RCC 7860 (cell line): ENCODE measurements around the gene ZNF664.
"Not testable (repeated sequence)": the region's sequence is repeated elsewhere in the genome, so short reads cannot be mapped to it uniquely, and the experiment has no call there.

ENCODE experiments used
- DNase-seq: peaks from one replicate; pipeline ENCODE4 v3.0.0-alpha.2; 2015; ENCODE audit warnings: low spot score
- FAIRE-seq: peaks from 2 replicates; lab custom pipeline; 2012; peaks lifted over from hg19 to GRCh38; lab: Jason Lieb, UNC

Gene ZNF664

GRCh38 chr12:123941000-123941399, 32.0 kb upstream of the ZNF664 start:
- FAIRE-seq (no peak), DNase-seq (no peak)

DNA sequence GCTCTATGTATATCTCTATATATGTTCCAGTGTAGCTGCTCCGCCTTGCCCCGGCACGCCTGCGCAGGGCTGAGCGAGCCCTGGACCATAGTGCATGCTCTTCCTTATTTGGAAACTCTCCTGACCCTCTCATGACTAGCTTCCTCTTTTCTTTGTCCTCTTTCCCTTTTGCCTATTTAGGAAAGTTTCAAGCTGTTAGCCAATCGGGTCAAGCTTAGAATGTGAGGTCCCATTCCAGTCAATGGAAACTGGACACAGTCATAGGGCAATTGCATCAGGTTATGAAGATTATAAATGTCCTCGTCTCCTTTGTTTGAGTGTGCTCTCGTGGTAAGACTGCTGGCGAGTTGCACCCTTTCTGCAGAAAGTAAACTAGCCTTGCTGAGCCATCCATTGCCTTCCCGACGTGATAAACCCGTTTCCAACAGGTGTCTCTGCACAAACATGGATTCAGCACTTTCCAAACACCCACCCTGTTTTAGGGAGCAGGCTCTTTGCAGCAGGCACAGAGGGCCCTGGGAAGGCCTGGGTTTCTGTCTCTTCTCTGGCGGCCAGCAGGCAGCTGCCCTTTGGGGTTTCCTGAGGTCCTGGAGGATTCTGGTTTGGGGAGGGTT, 31.3 kb upstream of the ZNF664 start:
- no peak for DNase-seq
- no peak for FAIRE-seq

DNA sequence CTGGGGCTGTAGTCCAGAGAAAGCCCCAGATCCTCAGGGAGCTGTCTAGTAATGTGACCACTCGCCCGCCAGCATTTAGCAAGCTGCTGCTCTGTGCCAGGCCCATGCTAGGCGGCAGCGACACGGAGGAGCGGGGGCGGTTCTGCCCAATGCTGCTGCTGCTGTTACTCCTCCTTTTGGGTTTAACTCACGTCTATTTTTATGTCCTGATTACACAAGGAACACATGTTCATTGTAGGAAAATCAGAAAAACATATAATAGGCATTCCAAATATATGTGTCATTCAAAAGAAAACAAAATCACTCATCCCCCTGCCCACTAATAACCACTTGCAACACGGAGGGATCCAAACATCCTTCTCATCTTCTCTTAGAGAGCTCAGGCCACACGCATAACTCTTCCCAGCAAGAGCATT, 30.8 kb upstream of the ZNF664 start:
- FAIRE-seq, result no peak
- DNase-seq, result no peak

- DNase-seq (no peak), FAIRE-seq (no peak)
Observed at GRCh38 chr12:123942911-123943648, 29.9 kb upstream of the ZNF664 start.

GRCh38 chr12:123943816-123944215, 29.2 kb upstream of the ZNF664 start:
- FAIRE-seq (no peak), DNase-seq (no peak)

GRCh38 chr12:123944696-123945095, 28.3 kb upstream of the ZNF664 start:
- no peak for DNase-seq
- no peak for FAIRE-seq

DNA sequence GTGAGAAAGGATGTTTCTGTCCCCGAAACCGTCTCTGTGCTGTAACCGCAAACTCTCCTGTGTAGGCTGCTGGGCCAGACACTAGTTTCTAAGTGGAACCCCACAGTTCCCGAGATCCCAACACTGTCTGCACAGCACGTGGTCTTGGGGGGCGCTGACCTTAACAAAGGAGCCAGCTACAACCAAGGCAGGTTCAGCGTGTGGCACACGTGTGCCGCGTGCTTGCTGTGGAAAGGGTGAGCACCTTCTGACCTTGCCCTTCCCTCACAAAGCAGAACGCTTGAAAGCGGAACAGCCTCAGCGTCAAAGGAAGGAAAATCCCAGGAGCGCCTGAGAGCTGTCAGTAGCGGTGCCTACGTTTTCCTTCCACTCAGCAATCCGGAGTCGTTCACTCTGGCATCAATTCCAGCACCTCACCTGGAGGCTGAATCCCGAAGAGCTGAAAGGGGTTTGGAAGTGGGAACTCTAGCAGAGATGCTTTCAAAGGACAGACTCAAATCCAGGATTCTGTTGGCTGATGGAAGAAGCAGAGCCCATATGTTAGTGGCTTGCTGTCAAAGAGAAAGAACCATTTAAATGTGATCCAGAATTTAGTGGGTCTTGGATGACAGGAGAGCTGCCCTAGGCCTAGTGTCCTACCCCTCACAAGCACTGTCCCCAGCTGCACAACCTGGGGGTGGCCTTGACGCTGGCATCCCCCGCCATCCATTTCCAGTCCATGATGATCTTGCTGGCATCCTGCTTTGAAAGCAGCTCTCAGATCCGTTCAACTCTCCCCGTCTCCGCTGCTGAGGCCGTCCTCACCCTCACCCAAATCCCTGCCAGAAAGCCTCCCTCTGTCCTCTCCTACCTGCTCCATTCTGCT, 27.5 kb upstream of the ZNF664 start:
- FAIRE-seq (no peak), DNase-seq (no peak)

DNA sequence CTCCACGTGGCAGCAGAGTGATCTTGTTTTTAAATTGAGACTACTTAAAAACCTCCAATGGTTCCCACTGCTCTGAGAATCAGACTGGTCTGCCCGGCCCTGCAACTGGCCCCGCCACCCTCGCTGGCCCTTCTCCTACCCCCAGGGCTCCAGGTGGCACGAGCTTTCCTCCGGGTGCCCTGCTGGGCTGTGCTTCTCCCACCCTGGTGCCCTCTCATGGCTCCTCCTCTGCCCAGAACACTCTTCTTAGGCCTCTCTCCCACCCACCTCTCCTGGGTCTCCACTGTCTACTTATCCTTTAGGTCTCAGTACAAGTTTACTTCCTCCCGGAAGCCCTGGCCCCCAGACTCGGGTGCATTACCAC, 26.9 kb upstream of the ZNF664 start:
- DNase-seq (no peak), FAIRE-seq (no peak)

DNA sequence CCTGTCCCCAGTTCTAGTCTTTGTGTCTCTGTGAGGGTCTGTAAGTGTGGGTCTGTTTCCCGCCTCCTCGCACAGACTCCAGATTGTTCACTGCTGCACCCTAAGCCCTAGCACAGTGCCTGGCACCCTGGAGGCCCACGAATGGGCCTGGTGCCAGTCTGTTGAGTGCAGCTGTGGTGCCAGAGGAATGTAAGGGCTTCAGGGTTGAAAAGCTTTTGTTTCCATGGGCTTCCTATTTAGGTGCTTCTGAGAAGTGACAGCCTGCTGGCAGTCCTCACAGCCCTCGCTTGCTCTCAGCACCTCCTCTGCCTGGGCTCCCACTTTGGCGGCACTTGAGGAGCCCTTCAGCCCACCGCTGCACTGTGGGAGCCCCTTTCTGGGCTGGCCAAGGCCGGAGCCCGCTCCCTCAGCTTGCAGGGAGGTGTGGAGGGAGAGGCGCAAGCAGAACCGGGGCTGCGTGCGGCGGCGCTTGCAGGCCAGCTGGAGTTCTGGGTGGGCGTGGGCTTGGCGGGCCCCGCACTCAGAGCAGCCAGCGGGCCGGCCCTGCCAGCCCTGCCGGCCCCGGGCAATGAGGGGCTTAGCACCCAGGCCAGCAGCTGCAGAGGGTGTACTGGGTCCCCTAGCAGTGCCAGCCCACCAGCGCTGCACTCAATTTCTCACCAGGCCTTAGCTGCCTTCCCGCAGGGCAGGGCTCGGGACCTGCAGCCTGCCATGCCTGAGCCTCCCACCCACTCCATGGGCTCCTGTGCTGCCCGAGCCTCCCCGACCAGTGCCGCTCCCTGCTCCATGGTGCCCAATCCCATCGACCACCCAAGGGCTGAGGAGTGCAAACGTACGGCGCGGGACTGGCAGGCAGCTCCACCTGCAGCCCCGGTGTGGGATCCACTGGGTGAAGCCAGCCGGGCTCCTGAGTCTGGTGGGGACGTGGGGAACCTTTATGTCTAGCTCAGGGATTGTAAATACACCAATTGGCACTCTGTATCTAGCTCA, 26.2 kb upstream of the ZNF664 start:
- FAIRE-seq, DNase-seq: not testable (repeated sequence)

DNA sequence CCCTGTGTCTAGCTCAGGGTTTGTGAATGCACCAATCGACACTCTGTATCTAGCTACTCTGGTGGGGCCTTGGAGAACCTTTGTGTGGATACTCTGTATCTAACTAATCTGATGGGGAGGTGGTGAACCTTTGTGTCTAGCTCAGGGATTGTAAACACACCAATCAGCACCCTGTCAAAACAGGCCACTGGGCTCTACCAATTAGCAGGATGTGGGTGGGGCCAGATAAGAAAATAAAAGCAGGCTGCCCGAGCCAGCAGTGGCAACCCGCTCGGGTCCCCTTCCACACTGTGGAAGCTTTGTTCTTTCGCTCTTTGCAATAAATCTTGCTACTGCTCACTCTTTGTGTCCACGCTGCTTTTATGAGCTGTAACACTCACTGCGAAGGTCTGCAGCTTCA, 25.5 kb upstream of the ZNF664 start:
- not testable (repeated sequence) for DNase-seq, FAIRE-seq

DNA sequence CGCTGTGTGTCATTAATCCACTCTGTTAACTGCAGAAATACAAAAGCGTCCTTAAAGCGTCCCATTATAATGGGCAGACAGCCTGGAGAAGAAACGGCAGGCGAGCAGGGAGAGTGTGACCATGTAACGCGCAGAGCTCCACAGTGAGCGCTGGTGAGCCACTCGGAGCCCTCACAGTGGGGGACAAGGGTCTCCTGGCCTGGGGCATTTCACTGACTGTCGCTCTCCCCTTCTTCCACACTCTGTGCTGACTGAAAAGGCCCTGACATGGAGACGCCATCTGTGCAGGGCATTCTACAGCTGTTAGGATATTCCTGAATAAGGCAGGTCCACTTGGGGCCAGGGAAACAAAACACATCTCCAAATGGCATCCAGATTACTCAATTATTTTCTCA, 24.6 kb upstream of the ZNF664 start:
- no peak for DNase-seq
- FAIRE-seq, result no peak

DNA sequence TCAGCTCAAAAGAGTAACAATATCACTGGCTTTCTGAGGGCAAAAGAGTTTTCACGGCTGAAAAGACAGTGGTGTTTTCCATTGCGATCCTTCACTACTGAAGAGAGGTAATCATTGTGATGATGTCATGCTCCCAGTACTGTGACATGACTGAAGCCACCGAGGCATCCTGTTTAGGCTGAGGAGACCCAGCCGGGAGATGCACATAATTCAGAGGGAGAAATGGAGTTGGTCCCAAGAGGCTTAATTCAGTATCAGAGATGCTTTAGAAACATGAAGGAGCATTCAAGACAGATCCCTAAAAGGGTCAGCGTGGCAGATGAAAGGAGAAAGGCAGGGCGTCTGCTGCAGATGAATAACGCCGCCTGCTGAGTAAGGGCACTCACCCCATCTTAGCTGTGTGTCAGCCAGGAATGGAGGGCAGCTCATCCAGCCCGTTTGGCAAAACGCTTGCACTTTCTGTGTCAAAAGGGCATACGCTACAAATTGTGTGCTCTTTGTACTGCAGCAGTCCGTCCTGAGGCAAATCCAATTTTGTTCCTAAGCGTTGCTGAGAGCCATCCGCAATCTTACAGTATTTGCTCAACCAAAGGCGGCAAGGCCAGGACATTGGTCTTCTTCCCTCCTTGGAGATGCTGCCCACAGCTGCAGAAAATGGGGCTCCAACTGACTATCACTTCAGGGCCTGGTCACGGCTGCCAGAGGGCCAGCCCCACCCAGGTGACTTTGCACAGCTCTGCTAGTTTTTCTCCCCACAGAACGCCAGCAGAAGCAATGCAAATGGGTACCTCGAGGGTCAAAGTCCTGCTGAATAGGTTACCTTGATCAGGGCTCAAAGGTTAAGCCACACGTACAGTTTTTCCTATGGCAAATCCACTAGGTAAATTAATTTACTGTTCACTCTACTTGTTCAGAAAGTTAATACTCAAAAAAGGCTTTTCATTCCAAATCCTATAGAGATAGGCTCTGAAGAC, 23.9 kb upstream of the ZNF664 start:
- FAIRE-seq (no peak), DNase-seq (no peak)

- FAIRE-seq (no peak), DNase-seq (no peak)
Observed at GRCh38 chr12:123949770-123950165, 23.2 kb upstream of the ZNF664 start.

DNA sequence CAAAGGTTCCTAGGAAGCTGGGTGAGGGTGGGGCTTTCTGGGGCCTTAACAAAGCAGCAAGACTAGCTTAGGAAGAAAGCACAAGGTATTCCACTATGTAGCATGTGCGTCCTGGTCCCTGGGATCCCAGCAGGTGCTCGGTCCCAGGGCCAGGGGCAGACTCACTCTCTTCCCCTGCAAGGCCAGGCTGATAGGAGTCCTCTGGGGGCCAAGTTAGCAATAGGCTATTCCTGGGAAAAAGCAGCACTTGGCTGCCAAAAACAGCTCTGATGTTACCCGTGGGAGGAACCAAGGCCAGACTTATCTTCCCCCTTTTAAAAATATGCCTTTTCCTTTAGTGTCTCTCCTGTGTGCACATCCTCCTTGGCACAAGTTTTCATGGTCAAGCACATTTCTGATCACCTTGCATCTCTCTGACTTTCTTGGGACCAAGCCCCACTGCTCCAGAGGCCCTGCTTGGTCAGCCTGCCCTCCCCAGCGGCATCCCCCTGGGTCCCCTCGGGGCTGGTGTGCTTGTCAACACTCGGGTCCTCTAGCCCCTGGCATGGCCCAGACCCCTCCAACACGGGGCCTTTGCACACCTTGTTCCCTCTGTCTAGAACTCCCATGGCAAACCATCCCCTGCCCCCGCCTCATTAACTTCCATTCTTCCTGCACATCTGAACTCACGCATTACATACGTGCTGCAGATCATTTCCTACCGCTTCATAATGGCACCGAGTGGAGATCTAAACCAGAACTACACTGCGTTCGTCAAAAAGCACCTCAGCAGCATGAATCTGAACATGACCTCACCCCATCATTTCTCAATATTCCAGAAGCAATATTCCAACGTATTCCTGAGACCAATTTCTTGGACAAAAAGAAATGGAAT, 22.3 kb upstream of the ZNF664 start:
- FAIRE-seq (no peak), DNase-seq (no peak)

GRCh38 chr12:123951467-123951866, 21.5 kb upstream of the ZNF664 start:
- DNase-seq (no peak), FAIRE-seq (no peak)

DNA sequence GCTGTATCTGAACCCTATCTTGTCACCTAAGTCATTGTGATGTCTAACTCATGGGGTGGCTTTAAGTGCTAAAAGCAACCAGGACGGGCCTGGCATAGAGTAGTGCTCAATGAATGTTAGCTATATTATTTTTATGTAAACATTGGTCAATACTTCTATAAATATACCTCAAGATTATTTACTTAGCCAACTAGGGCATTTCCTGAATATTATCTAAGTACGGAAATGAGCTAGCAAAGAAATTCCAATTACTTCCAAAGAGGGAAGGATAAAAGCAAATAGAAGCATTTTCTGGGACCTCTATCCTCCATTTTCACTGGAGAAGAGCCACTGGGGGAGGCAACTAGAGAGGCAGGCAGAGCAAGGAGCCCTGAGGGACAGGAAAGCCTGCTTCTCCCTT, 21.0 kb upstream of the ZNF664 start:
- DNase-seq (no peak), FAIRE-seq (no peak)

GRCh38 chr12:123954647-123955350, 18.2 kb upstream of the ZNF664 start:
- FAIRE-seq (no peak), DNase-seq (no peak)

- no peak for DNase-seq
- FAIRE-seq, result no peak
Observed at GRCh38 chr12:123956249-123956648, 16.8 kb upstream of the ZNF664 start.
